Psoas muscle (tissue), 8 donors: ENCODE results near the gene ATL1. TPM values are rescaled to one million over a fixed set of nuclear protein-coding genes. Genes with fewer than 3 reads are reported as not detected.

Experiments
- ATAC-seq, 4 donors: fragments of 200-7000 bp; cut with Tn5 transposase; one replicate each; pipeline ENCODE4 v1.9.1; 2020; ENCODE audit warnings: moderate library complexity in 3 of 4, mild to moderate bottlenecking in 2 of 4
- DNase-seq, 2 donors: peaks; one replicate each; pipeline ENCODE4 v3.0.0-alpha.2; 2020
- H3K27ac ChIP-seq: fragments of 200-600 bp; one replicate; pipeline ENCODE4 v1.8.0; 2022
- H3K27me3 ChIP-seq, 3 donors: fragments of 200-600 bp in 1 of 3; one replicate each; pipeline versions ENCODE4 v1.6.1 to v1.8.0; 2013 to 2022; ENCODE audit warnings: low read length in 2 of 3, mild to moderate bottlenecking in 2 of 3, moderate library complexity in 1 of 3; ENCODE audit not compliant: insufficient read depth in 3 of 3
- H3K36me3 ChIP-seq, 2 donors: fragments of 200-600 bp in 1 of 2; one replicate each; pipeline versions ENCODE4 v1.6.1 to v1.8.0; 2013 to 2022; ENCODE audit warnings: low read depth in 1 of 2, mild to moderate bottlenecking in 1 of 2, moderate library complexity in 1 of 2; ENCODE audit not compliant: insufficient read depth in 1 of 2
- H3K4me1 ChIP-seq: fragments of 200-600 bp; one replicate; pipeline ENCODE4 v1.8.0; 2022
- H3K4me3 ChIP-seq: fragments of 200-600 bp; one replicate; pipeline ENCODE4 v1.8.0; 2022; ENCODE audit warnings: mild to moderate bottlenecking
- H3K9me3 ChIP-seq: fragments of 200-600 bp; one replicate; pipeline ENCODE4 v1.8.0; 2022
- WGBS, 3 donors: extraction: QIAGEN DNeasy Blood & Tissue Kit; methylation state at CpG; one replicate each; pipeline versions ENCODE4 v1.1.6 to v1.1.7; 2013; 5-methylcytosine and 5-hydroxymethylcytosine counted together
- intact Hi-C, 2 donors: fragments of 100-400 bp; cut with DNase I; formaldehyde crosslinking; loops; one replicate each; pipeline versions ENCODE4 v1.11.0 to v1.14.2; 2022
- polyA plus RNA-seq, 3 donors: library from polyadenylated mRNA; stranded (reverse); fragments of 200-250 nt; gene quantifications; one replicate each; pipeline ENCODE4 v1.2.3, GENCODE V29; 2013
- total RNA-seq, 4 donors: library from RNA; stranded (reverse); fragmentation: NEBNext Ultra II Directional in 2 of 4; extraction: Animal tissue kit (Norgen Biotek cat#: 25700) in 2 of 4; gene quantifications; one replicate each; pipeline versions ENCODE4 v1.2.1 to v1.2.4, GENCODE V29; 2021 to 2023
- TF ChIP-seq, protein P1 (sequence below): fragments of 200-600 bp; IDR thresholded peaks from one replicate; pipeline ENCODE4 v1.8.0; 2022; ENCODE audit warnings: antibody characterized with exemption
- donor health status: healthy with polysubstance abuse.
- donor health status: DM: no; HTN: no; CAD: no; lungs with moderate emphysema.
- donor health status: Bipolar disorder and iron deficiency.
- donor health status: healthy.
- donor health status: DM: yes; HTN: yes; CAD: no.
- donor health status: DM: no; HTN: no; CAD: no.
- donor health status: DM: no; HTN: no; CAD: no.
- donor health status: DM: yes; HTN: yes; CAD: no.

The ATL1 gene
- total and polyA plus RNA-seq, 7 donors: 0.43 to 1.4 (median 0.64) TPM

DNA sequence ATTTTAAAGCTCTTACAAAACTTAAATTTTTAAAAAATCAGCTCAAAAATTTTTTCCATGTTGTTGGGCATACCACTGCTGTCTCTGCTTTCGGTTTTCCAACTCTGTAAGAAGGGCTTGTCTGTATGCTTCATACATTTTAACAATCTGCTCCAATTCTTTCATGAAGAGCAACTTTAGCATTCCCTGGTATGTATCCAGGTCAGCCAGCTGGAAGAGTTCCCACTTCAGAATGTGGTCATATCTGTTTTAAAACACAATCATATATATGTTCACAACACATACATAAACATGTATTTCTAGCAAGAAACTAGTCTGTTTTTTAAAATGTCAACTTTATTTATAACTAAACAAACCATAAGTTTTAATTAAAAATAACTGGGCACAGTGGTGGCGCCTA lies 75.2 kb downstream of the ATL1 start:
- H3K27ac ChIP-seq: no peak overlapping the region
- no peak for ATAC-seq

DNA sequence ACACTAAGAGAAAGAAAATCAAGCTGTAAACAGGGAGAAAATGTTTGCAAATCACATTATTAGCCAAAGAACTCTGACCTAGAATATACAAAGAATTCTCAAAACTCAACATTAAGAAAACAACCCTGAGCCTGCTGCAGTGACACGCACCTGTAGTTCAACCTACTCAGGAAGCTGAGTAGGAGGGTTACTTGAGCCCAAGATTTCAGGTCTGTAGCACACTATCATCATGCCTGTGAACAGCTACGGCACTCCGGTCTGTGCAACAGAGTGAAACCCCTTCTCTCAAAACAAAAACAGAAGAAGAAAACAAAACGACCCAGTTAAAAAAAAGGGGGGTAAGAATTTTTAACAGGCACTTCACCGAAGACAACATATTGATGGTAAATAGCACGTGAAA lies 87.3 kb downstream of the ATL1 start:
- H3K27me3 ChIP-seq: no peaks in the 10 kb centered on the region
- H3K9me3 ChIP-seq: no peaks in the 10 kb centered on the region
- H3K36me3 ChIP-seq: peaks cover 0 to 14% of the 10 kb centered on the region in 2 donors
- intact Hi-C loops: no loop called here
- no peak overlapping the region for H3K4me3 ChIP-seq
- ATAC-seq: no peak
- TF ChIP-seq, protein P1, sequence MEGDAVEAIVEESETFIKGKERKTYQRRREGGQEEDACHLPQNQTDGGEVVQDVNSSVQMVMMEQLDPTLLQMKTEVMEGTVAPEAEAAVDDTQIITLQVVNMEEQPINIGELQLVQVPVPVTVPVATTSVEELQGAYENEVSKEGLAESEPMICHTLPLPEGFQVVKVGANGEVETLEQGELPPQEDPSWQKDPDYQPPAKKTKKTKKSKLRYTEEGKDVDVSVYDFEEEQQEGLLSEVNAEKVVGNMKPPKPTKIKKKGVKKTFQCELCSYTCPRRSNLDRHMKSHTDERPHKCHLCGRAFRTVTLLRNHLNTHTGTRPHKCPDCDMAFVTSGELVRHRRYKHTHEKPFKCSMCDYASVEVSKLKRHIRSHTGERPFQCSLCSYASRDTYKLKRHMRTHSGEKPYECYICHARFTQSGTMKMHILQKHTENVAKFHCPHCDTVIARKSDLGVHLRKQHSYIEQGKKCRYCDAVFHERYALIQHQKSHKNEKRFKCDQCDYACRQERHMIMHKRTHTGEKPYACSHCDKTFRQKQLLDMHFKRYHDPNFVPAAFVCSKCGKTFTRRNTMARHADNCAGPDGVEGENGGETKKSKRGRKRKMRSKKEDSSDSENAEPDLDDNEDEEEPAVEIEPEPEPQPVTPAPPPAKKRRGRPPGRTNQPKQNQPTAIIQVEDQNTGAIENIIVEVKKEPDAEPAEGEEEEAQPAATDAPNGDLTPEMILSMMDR: no peak
- peaks cover 7% of the 10 kb centered on the region for H3K4me1 ChIP-seq
- H3K27ac ChIP-seq: no peak overlapping the region
- WGBS, 3 donors: 86 to 90% (median 89%) methylated on average over 6 of the region's 6 CpGs
- DNase-seq: no peak

More for the DNA sequence above, 75.2 kb downstream of the ATL1 start:
- Histone ChIP-seq H3K36me3 (peaks cover 0 to 39% of the 10 kb centered on the region in 2 donors), H3K4me3 (no peak overlapping the region), H3K27me3 (no peaks in the 10 kb centered on the region), H3K9me3 (no peaks in the 10 kb centered on the region), H3K4me1 (no peaks in the 10 kb centered on the region)
- DNase-seq: no peak
- TF ChIP-seq, protein P1: no peak
- intact Hi-C loops: no loop called here
- 88 to 93% (median 93%) methylated on average over 2 of the region's 2 CpGs for WGBS, 3 donors

DNA sequence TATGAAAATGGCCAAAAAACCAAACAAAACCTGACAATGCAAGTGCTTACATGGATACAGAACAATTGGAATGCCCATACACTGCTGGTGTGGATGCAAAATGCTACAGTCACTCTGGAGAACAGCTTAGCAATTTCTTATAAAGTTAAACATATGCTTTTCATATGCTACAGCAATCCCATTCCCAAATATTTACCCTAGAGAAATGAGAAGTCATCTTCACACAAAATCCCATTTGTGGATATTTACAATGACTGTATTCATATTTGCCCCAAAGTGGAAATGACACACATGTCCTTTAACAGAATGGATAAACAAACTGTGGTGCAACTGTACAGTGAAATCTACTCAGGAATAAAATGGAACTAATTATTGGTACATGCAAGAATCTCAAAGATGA lies 87.8 kb downstream of the ATL1 start:
- H3K9me3 ChIP-seq: no peaks in the 10 kb centered on the region
- H3K4me1 ChIP-seq: peaks cover 7% of the 10 kb centered on the region
- TF ChIP-seq, protein P1: no peak
- no peak for ATAC-seq
- DNase-seq: no peak
- intact Hi-C loops: no loop called here
- no peaks in the 10 kb centered on the region for H3K27me3 ChIP-seq
- no peak overlapping the region for H3K4me3 ChIP-seq
- no peak overlapping the region for H3K27ac ChIP-seq
- H3K36me3 ChIP-seq: peaks cover 0 to 14% of the 10 kb centered on the region in 2 donors

DNA sequence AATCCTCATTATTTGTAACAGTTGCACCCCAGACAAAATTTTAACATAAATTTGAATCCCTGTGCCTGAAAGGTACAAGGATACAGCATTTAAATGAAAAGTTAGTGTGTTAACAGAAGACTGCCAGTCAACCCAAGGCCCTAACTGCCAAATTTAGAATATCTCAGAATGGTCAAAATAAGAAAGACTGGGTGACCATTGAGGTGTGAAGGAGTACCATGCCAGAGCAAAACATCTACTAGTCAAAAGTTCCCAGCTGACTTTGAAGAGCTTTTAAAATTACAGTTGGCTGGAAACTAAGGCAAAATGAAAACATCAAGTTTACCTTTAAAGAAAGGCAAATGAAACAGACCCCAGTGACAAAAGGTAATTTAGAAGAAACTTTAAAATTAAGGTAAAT lies 89.7 kb downstream of the ATL1 start:
- H3K4me1 ChIP-seq: peaks cover 7% of the 10 kb centered on the region

DNA sequence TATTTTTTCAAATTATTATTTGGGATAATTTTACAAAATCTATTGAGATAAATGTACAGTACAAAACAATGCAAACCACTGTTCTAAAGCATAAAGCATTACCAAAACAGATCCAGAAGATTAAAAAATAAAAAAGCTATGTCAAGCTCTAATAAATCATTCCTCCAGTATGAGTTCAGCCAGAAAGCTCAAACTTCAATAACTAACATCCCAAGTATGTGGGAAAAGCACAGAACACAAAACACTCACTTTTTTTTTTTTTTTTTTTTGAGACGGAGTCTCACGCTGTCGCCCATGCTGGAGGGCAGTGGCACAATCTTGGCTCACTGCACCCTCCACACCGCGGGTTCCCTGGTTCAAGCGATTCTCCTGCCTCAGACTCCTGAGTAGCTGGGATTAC lies 96.8 kb downstream of the ATL1 start:
- H3K36me3 ChIP-seq: peaks cover 0 to 14% of the 10 kb centered on the region in 2 donors
- TF ChIP-seq, protein P1: no peak
- H3K4me3 ChIP-seq: no peak overlapping the region
- 96 to 99% (median 99%) methylated on average over 6 of the region's 6 CpGs for WGBS, 3 donors
- no peak overlapping the region for H3K27ac ChIP-seq
- H3K27me3 ChIP-seq: no peaks in the 10 kb centered on the region
- peaks cover 17% of the 10 kb centered on the region for H3K4me1 ChIP-seq
- H3K9me3 ChIP-seq: no peaks in the 10 kb centered on the region
- ATAC-seq: no peak
- intact Hi-C loops: no loop called here
- DNase-seq: no peak

More for the DNA sequence above, 89.7 kb downstream of the ATL1 start:
- Histone ChIP-seq H3K27ac (no peak overlapping the region), H3K9me3 (no peaks in the 10 kb centered on the region), H3K27me3 (no peaks in the 10 kb centered on the region), H3K4me3 (no peak overlapping the region), H3K36me3 (peaks cover 0 to under 1% of the 10 kb centered on the region in 2 donors)
- TF ChIP-seq, protein P1: no peak
- ATAC-seq (no peak), DNase-seq (no peak)
- intact Hi-C loops: no loop called here
